Lung (tissue), 12 donors: Measurements from ENCODE around the gene RIPOR1. TPM values are rescaled to one million over a fixed set of nuclear protein-coding genes. Genes with fewer than 3 reads are reported as not detected.

Experiments used
- ATAC-seq: fragments of 200-7000 bp; cut with Tn5 transposase; one replicate; pipeline ENCODE4 v1.9.1; 2020; ENCODE audit warnings: moderate number of reproducible peaks; ENCODE audit not compliant: insufficient read depth, low FRiP score
- DNase-seq, 3 donors: peaks; one replicate each; pipeline ENCODE4 v3.0.0-alpha.2; 2013 to 2017
- H3K27ac ChIP-seq, 2 donors: one replicate each; pipeline ENCODE4 v1.5.1; 2013; ENCODE audit warnings: mild to moderate bottlenecking in 2 of 2, moderate library complexity in 2 of 2, control low read depth in 1 of 2, inconsistent platforms in 1 of 2, low read depth in 1 of 2, low read length in 1 of 2
- H3K27me3 ChIP-seq, 3 donors: one replicate each; pipeline ENCODE4 v1.5.1; 2013; ENCODE audit warnings: low read length in 2 of 3; ENCODE audit not compliant: control insufficient read depth in 3 of 3, insufficient read depth in 3 of 3
- H3K36me3 ChIP-seq, 4 donors: one replicate each; pipeline ENCODE4 v1.5.1; 2013; ENCODE audit warnings: low read length in 4 of 4, mild to moderate bottlenecking in 1 of 4, moderate library complexity in 1 of 4; ENCODE audit not compliant: control insufficient read depth in 4 of 4, insufficient read depth in 4 of 4
- H3K4me1 ChIP-seq, 5 donors: one replicate each; pipeline ENCODE4 v1.5.1; 2013; ENCODE audit warnings: low read length in 5 of 5, mild to moderate bottlenecking in 2 of 5, moderate library complexity in 1 of 5; ENCODE audit not compliant: control insufficient read depth in 5 of 5, insufficient read depth in 5 of 5
- H3K4me3 ChIP-seq: one replicate; pipeline ENCODE4 v1.5.1; 2013; ENCODE audit warnings: mild to moderate bottlenecking, control low read depth, moderate library complexity
- H3K9ac ChIP-seq, 2 donors: one replicate each; pipeline ENCODE4 v1.5.1; 2013; ENCODE audit warnings: low read length in 2 of 2, control low read depth in 1 of 2; ENCODE audit not compliant: insufficient read depth in 1 of 2
- H3K9me3 ChIP-seq, 4 donors: one replicate each; pipeline ENCODE4 v1.5.1; 2013; ENCODE audit warnings: low read length in 3 of 4, mild to moderate bottlenecking in 1 of 4, moderate library complexity in 1 of 4; ENCODE audit not compliant: control insufficient read depth in 4 of 4, insufficient read depth in 3 of 4
- WGBS, 2 donors: extraction: QIAGEN DNeasy Blood & Tissue Kit; methylation state at CpG; one replicate each; pipeline ENCODE4 v1.1.7; 2013; 5-methylcytosine and 5-hydroxymethylcytosine counted together
- polyA plus RNA-seq, 2 donors: library from polyadenylated mRNA; stranded (reverse); fragments of 200-250 nt; gene quantifications; one replicate each; pipeline ENCODE4 v1.2.1, GENCODE V29; 2013
- total RNA-seq, 2 donors: library from RNA; depleted of rRNA in 1 of 2; stranded (reverse); fragments of >200 nt in 1 of 2; gene quantifications; one replicate each; pipeline ENCODE4 v1.2.1, GENCODE V29; 2014 to 2021
- TF ChIP-seq, protein P1 (sequence below): IDR thresholded peaks from 2 replicates; pipeline ENCODE4 v1.5.1; 2012; ENCODE audit warnings: mild to moderate bottlenecking; ENCODE audit errors: control extremely low read depth, extremely low read depth
- donor health status: control.
- donor health status: control.
- donor health status: Bipolar disorder and iron deficiency.
- donor health status: healthy.
- donor health status: DM: yes; HTN: yes; CAD: no.

The RIPOR1 gene
- total and polyA plus RNA-seq, 4 donors = 44.1 to 122 (median 70.4) TPM

DNA sequence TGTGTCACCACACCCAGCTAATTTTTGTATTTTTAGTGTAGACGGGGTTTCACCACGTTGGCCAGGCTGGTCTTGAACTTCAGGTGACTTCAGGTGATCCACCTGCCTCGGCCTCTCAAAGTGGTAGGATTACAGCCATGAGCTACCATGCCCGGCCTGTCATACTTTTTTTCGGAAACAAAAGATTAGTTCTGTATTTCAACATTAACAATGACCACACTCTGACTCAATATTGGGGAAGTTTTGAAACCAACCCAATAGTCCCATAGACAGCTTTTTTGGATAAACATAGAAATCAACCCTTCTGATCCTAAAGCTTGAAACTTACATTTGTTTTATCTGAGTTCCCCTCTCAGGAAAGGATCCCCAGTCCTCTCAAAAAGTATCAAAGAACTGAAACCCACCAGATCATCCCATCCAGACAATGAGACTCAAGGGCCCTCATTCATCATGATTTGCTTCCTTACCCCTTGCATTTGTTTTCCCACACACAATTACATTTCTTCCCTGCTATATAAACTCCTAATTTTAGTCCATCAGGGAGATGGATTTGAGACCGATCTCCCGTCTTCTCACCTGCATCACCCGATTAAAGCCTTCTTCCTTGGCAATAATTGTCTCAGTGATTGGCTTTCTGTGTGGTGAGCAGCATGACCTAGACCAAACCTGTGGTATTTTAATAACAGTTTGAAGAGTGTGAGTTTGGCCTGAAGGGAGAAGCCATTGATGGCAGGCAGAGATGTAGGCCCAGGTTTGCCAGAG is 38.1 kb upstream of the RIPOR1 start:
- no peak overlapping the region for H3K9ac ChIP-seq
- no peak for ATAC-seq
- no peak overlapping the region for H3K4me3 ChIP-seq
- peak overlapping the region in 1 of 2 donors; percentile 26 for H3K27ac ChIP-seq
- 59 to 84% methylated on average over 8 of the region's 8 CpGs for WGBS, 2 donors
- no peaks in the 10 kb centered on the region for H3K27me3 ChIP-seq
- H3K9me3 ChIP-seq = no peaks in the 10 kb centered on the region
- no peaks in the 10 kb centered on the region for H3K36me3 ChIP-seq
- TF ChIP-seq, protein P1, sequence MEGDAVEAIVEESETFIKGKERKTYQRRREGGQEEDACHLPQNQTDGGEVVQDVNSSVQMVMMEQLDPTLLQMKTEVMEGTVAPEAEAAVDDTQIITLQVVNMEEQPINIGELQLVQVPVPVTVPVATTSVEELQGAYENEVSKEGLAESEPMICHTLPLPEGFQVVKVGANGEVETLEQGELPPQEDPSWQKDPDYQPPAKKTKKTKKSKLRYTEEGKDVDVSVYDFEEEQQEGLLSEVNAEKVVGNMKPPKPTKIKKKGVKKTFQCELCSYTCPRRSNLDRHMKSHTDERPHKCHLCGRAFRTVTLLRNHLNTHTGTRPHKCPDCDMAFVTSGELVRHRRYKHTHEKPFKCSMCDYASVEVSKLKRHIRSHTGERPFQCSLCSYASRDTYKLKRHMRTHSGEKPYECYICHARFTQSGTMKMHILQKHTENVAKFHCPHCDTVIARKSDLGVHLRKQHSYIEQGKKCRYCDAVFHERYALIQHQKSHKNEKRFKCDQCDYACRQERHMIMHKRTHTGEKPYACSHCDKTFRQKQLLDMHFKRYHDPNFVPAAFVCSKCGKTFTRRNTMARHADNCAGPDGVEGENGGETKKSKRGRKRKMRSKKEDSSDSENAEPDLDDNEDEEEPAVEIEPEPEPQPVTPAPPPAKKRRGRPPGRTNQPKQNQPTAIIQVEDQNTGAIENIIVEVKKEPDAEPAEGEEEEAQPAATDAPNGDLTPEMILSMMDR = no peak
- no peak for DNase-seq
- H3K4me1 ChIP-seq = peaks cover 0 to 1% (median 0%) of the 10 kb centered on the region in 5 donors

DNA sequence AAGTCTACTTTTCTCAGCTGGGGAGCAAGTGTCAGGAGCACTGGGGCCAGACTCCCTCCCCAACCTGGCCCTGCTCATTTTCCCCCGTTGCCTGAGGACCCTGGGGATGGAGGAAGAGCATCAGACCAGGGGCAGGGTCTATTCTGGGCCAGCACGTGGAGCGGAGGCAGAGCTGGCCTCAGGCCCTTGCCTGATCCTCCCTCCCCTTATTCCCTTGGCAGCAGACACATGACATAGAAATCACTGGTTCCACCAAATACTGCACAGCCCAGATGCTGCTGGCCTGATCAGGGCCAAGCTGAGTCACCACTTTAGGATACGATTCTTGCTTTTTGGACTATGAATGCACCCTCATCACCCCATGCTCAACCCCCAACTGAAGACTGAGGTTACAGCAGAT is 29.5 kb upstream of the RIPOR1 start:
- Histone ChIP-seq H3K27ac (no peak overlapping the region), H3K9ac (no peak overlapping the region)

DNA sequence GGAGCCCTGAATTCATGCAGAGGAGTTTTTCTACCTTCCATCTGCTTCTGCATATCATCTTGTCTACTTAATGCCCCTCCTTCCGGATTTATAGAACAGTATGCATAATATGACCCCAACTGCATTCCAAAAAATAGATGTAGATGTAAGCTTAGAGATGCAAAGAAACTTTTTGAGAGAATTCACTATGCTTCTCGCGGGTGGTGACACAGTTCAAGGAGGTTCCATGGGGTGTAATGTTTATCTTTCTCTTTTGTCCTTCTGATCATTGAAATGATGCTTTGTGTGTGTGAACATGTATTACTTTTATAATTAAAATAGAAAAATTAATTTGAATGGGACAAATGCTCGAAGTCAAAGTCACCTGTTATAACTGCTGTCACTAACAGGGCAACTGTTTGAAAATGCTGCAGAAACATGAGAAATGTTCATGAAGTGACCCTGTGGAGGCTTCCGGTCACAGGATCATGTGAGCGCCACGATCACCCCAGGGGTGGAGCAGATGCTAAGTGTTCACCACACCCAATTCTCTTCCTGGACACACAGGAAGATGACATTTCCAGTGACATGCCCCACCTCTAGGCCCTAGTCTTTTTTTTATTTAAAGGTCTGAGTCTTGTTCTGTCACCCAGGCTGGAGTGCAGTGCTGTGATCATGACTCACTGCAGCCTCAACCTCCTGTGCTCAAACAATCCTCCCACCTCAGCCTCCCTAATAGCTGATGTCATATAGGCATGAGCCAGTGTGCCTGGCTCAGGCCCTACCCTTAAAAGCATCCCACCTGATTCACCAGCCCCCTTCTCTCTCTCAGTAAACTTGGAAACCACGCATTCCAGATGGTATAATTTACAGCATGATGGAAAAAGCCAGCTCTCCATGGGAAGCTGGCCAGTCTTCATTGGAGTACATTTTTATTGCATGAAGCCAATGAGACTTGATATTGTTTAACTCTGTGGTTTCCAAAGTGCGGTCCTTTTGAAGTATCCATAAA is 24.3 kb upstream of the RIPOR1 start:
- Histone ChIP-seq H3K27ac (peak overlapping the region in 1 of 2 donors; percentile 89), H3K27me3 (no peaks in the 10 kb centered on the region), H3K9me3 (no peaks in the 10 kb centered on the region), H3K4me3 (no peak overlapping the region), H3K36me3 (no peaks in the 10 kb centered on the region), H3K9ac (no peak overlapping the region), H3K4me1 (no peaks in the 10 kb centered on the region)
- peak; percentile 75 for ATAC-seq
- TF ChIP-seq, protein P1 = no peak
- 58 to 68% methylated on average over 9 of the region's 9 CpGs for WGBS, 2 donors
- DNase-seq = peak in 1 of 3 donors; percentile 28

More for the DNA sequence above, 29.5 kb upstream of the RIPOR1 start:
- Histone ChIP-seq H3K4me1 (no peaks in the 10 kb centered on the region), H3K4me3 (no peak overlapping the region), H3K27me3 (no peaks in the 10 kb centered on the region), H3K36me3 (peaks cover 0 to 2% (median 0%) of the 10 kb centered on the region in 4 donors), H3K9me3 (no peaks in the 10 kb centered on the region)
- no peak for ATAC-seq
- no peak for DNase-seq
- WGBS, 2 donors = 80 to 86% methylated on average over 4 of the region's 4 CpGs
- TF ChIP-seq, protein P1 = no peak
